H1 (cell line): Measurements from ENCODE around the gene NRAS. TPM values are rescaled to one million over a fixed set of nuclear protein-coding genes. Genes with fewer than 3 reads are reported as not detected.

Experiments
- ASH2L ChIP-seq: fragments of 200-600, 300-600 bp; sonication (generic); IDR thresholded peaks from one replicate; pipeline ENCODE4 v1.7.1; 2017; ENCODE audit warnings: low read length
- ATF2 ChIP-seq: IDR thresholded peaks from 2 replicates; pipeline ENCODE4 v1.6.1; 2012; ENCODE audit warnings: low read length, inconsistent platforms
- BRCA1 ChIP-seq: IDR thresholded peaks from 2 replicates; pipeline ENCODE4 v1.6.1; 2012; ENCODE audit warnings: low read depth, low read length, improper control_type of control experiment
- HDAC6 ChIP-seq: IDR thresholded peaks from one replicate; pipeline ENCODE4 v1.7.1; 2012; ENCODE audit warnings: low read depth, mild to moderate bottlenecking, inconsistent platforms, low read length, moderate library complexity
- JUND ChIP-seq: IDR thresholded peaks from 2 replicates; pipeline ENCODE4 v1.6.1; 2011; ENCODE audit warnings: mild to moderate bottlenecking, improper control_type of control experiment, low read length
- KDM1A ChIP-seq: fragments of 200-600, 300-600 bp; sonication (generic); IDR thresholded peaks from 2 replicates; pipeline ENCODE4 v1.7.1; 2016; ENCODE audit warnings: mild to moderate bottlenecking, low read length, borderline replicate concordance
- polyA plus RNA-seq, 7 experiments: library from polyadenylated mRNA; depleted of rRNA in 3 of 7; stranded (reverse) in 5 of 7; unstranded in 2 of 7; fragments of >200 nt in 5 of 7; fragments of 200-250 nt in 2 of 7; gene quantifications; 1 replicate in 5 of 7; 2 replicates in 1 of 7; 4 replicates in 1 of 7; pipeline versions ENCODE4 v1.2.1 to v1.2.3, GENCODE V29; 2011 to 2013; ENCODE audit warnings: missing spikeins in 2 of 7, mixed read lengths in 2 of 7
- total RNA-seq: library from RNA; stranded (reverse); fragmentation: NEBNext Ultra II Directional; extraction: Animal tissue kit (Norgen Biotek cat#: 25700); gene quantifications from 2 replicates; pipeline ENCODE4 v1.2.1, GENCODE V29; 2021

Gene NRAS
- total and polyA plus RNA-seq, 2 of the 8 experiments (the other 6 are each of a cell fraction or from before 2014, with no cell fraction given): 24.5 to 65.1 TPM

- TF ChIP-seq KDM1A: no peak
- TF ChIP-seq ASH2L: no peak
- no peak for TF ChIP-seq HDAC6
- no peak for TF ChIP-seq ATF2
- TF ChIP-seq JUND: no peak
- TF ChIP-seq BRCA1: no peak
These were observed 21.8 kb downstream of the NRAS start (continued) for GRCh38 chr1:114694540-114695310.
